Activated CD8-positive, alpha-beta memory T cell treated with anti-CD3 and anti-CD28 coated beads for 36 hours (primary cell): Measurements from ENCODE around the gene PLEKHG7. TPM values are rescaled to one million over a fixed set of nuclear protein-coding genes. Genes with fewer than 3 reads are reported as not detected.
"Not testable (repeated sequence)": the region's sequence is repeated elsewhere in the genome, so short reads cannot be mapped to it uniquely, and the experiment has no call there.

Source experiments
- CTCF ChIA-PET: fragments of 350-600 bp; sonication (Branson Sonifier 250); formaldehyde crosslinking; loops from one replicate; lab custom pipeline; 2021; ENCODE audit warnings: antibody characterized with exemption; lab: Charles Lee
- POLR2A ChIA-PET: fragments of 350-600 bp; sonication (Branson Sonifier 250); formaldehyde crosslinking; loops from one replicate; lab custom pipeline; 2021; ENCODE audit warnings: antibody characterized with exemption; lab: Charles Lee
- total RNA-seq, 2 experiments: library from RNA; stranded (reverse); gene quantifications; one replicate each; pipeline ENCODE4 v1.2.3, GENCODE V29; 2021

PLEKHG7 gene, protein sequence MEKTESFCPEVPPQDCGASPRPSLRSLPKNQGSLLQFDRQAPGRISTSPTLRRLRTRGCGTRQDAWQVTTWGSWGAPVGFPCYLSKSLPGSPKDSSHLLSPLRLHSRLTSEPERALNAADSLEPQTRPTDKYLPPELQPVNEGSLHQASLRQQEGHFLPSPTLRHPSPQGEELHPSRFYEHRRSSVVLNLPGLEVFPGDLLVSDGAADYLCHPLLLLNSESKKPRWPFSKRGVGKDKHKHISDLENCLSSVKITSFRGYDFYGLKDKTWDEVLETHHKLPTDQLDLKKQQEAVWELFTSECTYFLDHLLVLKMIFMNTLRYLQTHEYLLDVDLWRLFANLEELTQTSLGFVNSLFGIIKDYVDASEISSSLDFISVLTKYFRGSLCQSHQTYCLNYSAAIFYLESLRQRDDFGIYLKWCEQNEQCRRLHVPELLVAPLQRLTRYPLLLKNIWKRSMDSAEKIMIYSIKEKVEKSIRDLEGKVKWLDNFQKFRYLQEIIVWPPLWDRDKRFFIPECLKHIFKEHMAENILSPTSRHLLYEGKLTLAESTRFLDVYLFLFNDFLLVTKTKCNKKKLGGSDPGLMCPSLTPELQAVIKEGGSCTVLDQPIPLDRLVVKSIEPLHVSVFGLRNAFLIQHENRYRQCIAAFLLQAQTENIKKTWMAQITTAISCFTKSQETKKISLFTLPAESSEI
- not detected for total RNA-seq

GRCh38 chr12:92702754-92703679 is at the start of gene PLEKHG7:
PLEKHG7 (plus strand) TSS chr12:92702989; CDS start chr12:92706632, 3,643 bp downstream.
- ChIA-PET POLR2A (no interaction called here), CTCF (no interaction called here)

DNA sequence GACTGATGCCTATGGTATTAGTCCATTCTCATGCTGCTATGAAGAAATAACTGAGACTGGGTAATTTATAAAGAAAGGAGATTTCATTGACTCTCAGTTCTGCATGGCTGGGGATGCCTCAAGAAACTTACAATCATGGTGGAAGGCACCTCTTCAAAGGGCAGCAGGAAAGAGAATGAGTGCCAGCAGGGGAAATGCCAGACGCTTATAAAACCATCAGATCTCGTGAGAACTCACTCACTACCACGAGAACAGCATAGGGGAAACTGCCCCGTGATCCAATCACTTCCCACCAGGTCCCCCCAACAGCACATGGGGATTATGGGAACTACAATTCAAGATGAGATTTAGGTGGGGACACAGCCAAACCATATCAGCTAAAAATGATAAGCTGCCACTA is 48.5 kb upstream of the PLEKHG7 start:
- POLR2A ChIA-PET: not testable (repeated sequence)
- CTCF ChIA-PET: interaction anchor here (0.7 to 1.5 kb wide), 2 partner anchors 60 to 172 kb away, joined by 3 to 4 read pairs; no protein-coding TSS in a partner anchor

GRCh38 chr12:92654929-92655328 is 47.9 kb upstream of the PLEKHG7 start:
- CTCF ChIA-PET: interaction anchor here (1.5 kb wide), 1 partner anchor 61 kb away, joined by 4 read pairs; no protein-coding TSS in a partner anchor
- POLR2A ChIA-PET: no interaction called here

DNA sequence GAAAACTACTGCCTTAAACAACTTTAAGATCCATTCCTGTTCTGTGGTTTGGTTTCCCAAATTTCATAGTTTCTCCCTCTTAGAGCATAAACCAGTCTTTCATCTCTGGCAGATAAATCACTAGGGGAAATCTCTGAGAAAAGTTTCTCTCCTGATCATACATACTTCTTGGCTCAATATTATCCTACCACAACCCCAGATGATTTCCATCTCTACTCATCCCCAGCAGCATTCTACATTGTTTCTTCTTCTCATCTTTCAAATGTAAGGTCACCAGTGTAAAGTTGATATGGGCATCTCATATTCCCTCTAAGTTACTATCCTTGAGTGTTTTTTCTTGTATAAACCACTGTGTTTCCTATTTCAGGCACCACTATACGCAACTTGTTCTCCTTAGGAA is 45.9 kb upstream of the PLEKHG7 start:
- CTCF ChIA-PET: no interaction called here
- POLR2A ChIA-PET: no interaction called here

DNA sequence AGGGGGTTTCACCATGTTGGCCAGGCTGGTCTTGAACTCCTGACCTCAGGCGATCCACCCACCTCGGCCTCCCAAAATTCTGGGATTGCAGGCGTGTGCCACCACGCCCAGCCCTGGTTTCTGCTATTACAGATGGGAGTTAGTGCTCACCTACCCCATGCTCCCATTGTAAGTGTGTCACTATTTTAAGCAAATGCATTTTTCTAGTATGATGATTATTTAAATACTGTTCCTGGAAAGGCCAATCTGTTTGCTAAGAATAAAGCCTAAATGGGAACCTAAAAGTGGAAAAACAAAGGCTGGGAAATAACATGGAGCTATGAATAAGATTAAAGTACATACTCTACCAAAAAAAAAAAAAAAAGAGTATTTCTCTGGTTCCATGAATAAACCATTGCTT is 45.0 kb upstream of the PLEKHG7 start:
- ChIA-PET CTCF (interaction anchor here (1.1 kb wide), 1 partner anchor 130 kb away, joined by 3 read pairs; no protein-coding TSS in a partner anchor), POLR2A (no interaction called here)

DNA sequence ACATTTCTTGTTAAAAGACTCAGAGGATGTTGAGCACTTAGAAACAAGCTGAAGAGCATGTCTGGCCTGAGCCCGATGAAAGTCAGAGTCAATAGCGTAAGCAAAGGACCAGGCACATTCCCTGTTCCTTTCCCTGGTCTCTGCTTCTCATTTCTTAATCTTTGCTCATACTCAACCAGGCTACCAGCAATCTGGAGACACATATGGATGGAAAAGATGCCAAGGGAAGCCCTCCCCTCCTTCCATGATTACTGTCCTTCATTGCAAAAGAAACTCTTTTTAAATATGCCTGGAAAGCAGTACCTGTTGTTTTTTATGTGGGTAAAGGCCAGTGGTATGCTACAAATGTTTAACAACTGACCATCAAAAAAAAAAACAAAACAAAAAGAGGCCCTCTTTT is 44.2 kb upstream of the PLEKHG7 start:
- ChIA-PET POLR2A (no interaction called here), CTCF (interaction anchor here (1.1 kb wide), 1 partner anchor 130 kb away, joined by 3 read pairs; no protein-coding TSS in a partner anchor)

- POLR2A ChIA-PET: no interaction called here
- CTCF ChIA-PET: no interaction called here
Measured at GRCh38 chr12:92661269-92661668, 41.5 kb upstream of the PLEKHG7 start.

GRCh38 chr12:92665496-92665895 is 37.3 kb upstream of the PLEKHG7 start:
- POLR2A ChIA-PET: no interaction called here
- CTCF ChIA-PET: no interaction called here

- CTCF ChIA-PET: no interaction called here
- POLR2A ChIA-PET: no interaction called here
Measured at GRCh38 chr12:92668739-92669138, 34.0 kb upstream of the PLEKHG7 start.

DNA sequence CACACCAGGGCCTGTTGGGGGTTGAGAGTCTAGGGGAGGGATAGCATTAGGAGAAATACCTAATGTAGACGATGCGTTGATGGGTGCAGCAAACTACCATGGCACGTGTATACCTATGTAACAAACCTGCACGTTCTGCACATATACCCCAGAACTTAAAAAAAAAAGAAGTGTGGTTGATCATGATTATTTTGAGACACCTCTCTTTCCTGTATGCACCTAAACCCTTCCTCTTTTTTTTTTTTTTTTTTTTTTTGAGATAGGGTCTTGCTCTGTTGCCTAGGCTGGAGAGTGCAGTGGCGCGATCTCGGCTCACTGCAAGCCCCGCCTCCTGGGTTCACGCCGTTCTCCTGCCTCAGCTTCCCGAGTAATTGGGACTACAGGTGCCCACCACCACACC is 31.3 kb upstream of the PLEKHG7 start:
- CTCF ChIA-PET: interaction anchor here (0.7 kb wide), 1 partner anchor 374 kb away, joined by 5 read pairs; no protein-coding TSS in a partner anchor
- POLR2A ChIA-PET: not testable (repeated sequence)

- ChIA-PET POLR2A (no interaction called here), CTCF (no interaction called here)
Measured at GRCh38 chr12:92673756-92674155, 29.0 kb upstream of the PLEKHG7 start.

- ChIA-PET POLR2A (no interaction called here), CTCF (no interaction called here)
Measured at GRCh38 chr12:92674500-92674899, 28.3 kb upstream of the PLEKHG7 start.

- CTCF ChIA-PET: no interaction called here
- POLR2A ChIA-PET: interaction anchor here (0.7 kb wide), 1 partner anchor 534 kb away, joined by 3 read pairs; no protein-coding TSS in a partner anchor
Measured at GRCh38 chr12:92675092-92675865, 27.5 kb upstream of the PLEKHG7 start.

DNA sequence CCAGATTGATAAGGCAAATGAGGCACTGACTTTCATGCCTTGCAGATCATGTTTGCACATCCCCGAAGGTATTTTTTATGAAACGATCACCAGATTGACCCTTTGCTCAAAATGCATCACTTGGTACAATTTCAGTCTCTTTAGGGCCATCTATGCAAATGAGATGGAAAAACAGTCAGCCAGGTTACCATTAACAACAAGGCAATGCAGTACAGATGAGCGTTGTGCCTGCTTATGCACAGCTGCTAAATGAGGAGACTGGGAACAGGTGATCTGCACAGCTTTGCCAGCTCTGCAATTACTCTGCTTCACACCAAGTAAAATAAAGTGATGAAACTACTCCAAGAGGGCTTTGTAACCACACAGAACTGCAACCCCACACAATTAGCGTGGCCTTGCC is 26.1 kb upstream of the PLEKHG7 start:
- ChIA-PET CTCF (interaction anchor here (0.6 kb wide), 1 partner anchor 616 kb away, joined by 3 read pairs; no protein-coding TSS in a partner anchor), POLR2A (no interaction called here)

GRCh38 chr12:92690601-92691000 is 12.2 kb upstream of the PLEKHG7 start:
- CTCF ChIA-PET: no interaction called here
- POLR2A ChIA-PET: no interaction called here

- POLR2A ChIA-PET: no interaction called here
Measured at GRCh38 chr12:92695056-92695455, 7.7 kb upstream of the PLEKHG7 start.

DNA sequence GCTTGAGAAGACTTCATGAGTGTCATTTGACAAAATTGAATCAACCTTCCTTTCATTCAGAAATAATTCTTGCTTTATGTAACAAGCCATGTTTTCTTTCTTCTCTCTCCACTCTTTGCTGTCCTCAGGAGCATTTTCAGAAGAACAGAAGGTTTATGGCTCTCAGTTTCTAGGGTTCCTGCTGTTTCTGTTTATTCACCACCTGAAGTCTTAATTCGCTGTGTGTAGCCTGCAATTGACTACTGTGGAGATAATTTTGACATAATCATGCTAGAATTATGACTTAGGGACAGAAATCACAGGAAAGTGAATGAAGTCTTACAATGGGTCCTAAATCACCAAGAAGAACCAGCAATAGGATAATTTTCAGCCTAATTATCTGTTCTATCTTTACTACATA is 7.2 kb upstream of the PLEKHG7 start:
- CTCF ChIA-PET: no interaction called here
- POLR2A ChIA-PET: no interaction called here

More at GRCh38 chr12:92695056-92695455, 7.7 kb upstream of the PLEKHG7 start:
- CTCF ChIA-PET: no interaction called here

GRCh38 chr12:92696216-92696615 is 6.6 kb upstream of the PLEKHG7 start:
- ChIA-PET CTCF (no interaction called here), POLR2A (no interaction called here)

GRCh38 chr12:92698474-92698873 is 4.3 kb upstream of the PLEKHG7 start:
- POLR2A ChIA-PET: no interaction called here
- CTCF ChIA-PET: no interaction called here
